Astrocyte of the spinal cord (primary cell): ENCODE measurements around the gene RMC1.

Experiments
- DNase-seq: peaks from one replicate; pipeline ENCODE4 v3.0.0; 2011; ENCODE audit warnings: low read depth, low spot score
- H3K4me3 ChIP-seq: 2 replicates; pipeline ENCODE4 v1.5.1; 2011; ENCODE audit warnings: low read depth, mild to moderate bottlenecking, low read length, moderate library complexity
- CTCF ChIP-seq: IDR thresholded peaks from 2 replicates; pipeline ENCODE4 v1.5.1; 2012; ENCODE audit warnings: low read depth, mild to moderate bottlenecking, low read length, inconsistent platforms
- in situ Hi-C: cut with HindIII; loops from 2 replicates; pipeline ENCODE4 v1.10.0; 2017; ENCODE audit warnings: low sequenced_read_pairs

RMC1 gene

GRCh38 chr18:23531912-23532311 is 28.6 kb downstream of the RMC1 start:
- no peak overlapping the region for H3K4me3 ChIP-seq
- no peak for TF ChIP-seq CTCF
- DNase-seq, result no peak
- in situ Hi-C loops, result no loop called here

GRCh38 chr18:23532848-23533247 is 29.5 kb downstream of the RMC1 start:
- TF ChIP-seq CTCF, result no peak
- in situ Hi-C loops, result no loop called here
- DNase-seq, result no peak
- H3K4me3 ChIP-seq, result no peak overlapping the region

- no peak for TF ChIP-seq CTCF
- H3K4me3 ChIP-seq, result no peak overlapping the region
- no peak for DNase-seq
- in situ Hi-C loops, result no loop called here
These were observed 31.0 kb downstream of the RMC1 start for GRCh38 chr18:23534276-23534675.

GRCh38 chr18:23536204-23536603 is 32.9 kb downstream of the RMC1 start:
- DNase-seq, result no peak
- no peak for TF ChIP-seq CTCF
- H3K4me3 ChIP-seq, result no peak overlapping the region
- in situ Hi-C loops, result no loop called here

- H3K4me3 ChIP-seq, result no peak overlapping the region
- in situ Hi-C loops, result no loop called here
- DNase-seq, result no peak
- TF ChIP-seq CTCF, result no peak
These were observed 34.0 kb downstream of the RMC1 start for GRCh38 chr18:23537274-23537673.

GRCh38 chr18:23538001-23538400 is 34.7 kb downstream of the RMC1 start:
- in situ Hi-C loops, result no loop called here
- TF ChIP-seq CTCF, result no peak
- DNase-seq, result no peak
- no peak overlapping the region for H3K4me3 ChIP-seq

GRCh38 chr18:23538870-23539269 is 35.6 kb downstream of the RMC1 start:
- in situ Hi-C loops, result no loop called here
- no peak for TF ChIP-seq CTCF
- H3K4me3 ChIP-seq, result no peak overlapping the region
- peak; percentile 22 for DNase-seq
